ENCODE measurements around the gene POP7. TPM values are rescaled to one million over a fixed set of nuclear protein-coding genes. Genes with fewer than 3 reads are reported as not detected.

Gene POP7
- total and polyA plus RNA-seq, 2 of the 4 experiments (the other 2 are of a cell fraction): 14.9 to 38.0 TPM

- no TSS peak for BruUV-seq (replicated peaks)
- in situ Hi-C loops (cut with MboI; ENCODE audit: low sequenced_read_pairs): loop anchor here (10.0 kb wide), 1 partner anchor 200 kb away; the partner anchor contains the start of gene TSC22D4
These were observed 31.4 kb upstream of the POP7 start for GRCh38 chr7:100674411-100675104.

More at GRCh38 chr7:100674411-100675104, 31.4 kb upstream of the POP7 start:
- Histone ChIP-seq H3K4me2 (ENCODE audit: low read depth, low read length) (peak overlapping the region; percentile 83), H3K27me3 (ENCODE audit: control insufficient read depth, insufficient read depth, low read length) (no peaks in the 10 kb centered on the region), H3K36me3 (ENCODE audit: control insufficient read depth, insufficient read depth, low read length) (peaks cover 30% of the 10 kb centered on the region), H2AK5ac (ENCODE audit: low read depth, low read length) (peak overlapping the region; percentile 94), H3K79me1 (ENCODE audit: low read depth in 1 of 2, low read length in 2 of 2) (peaks cover 13 to 35% of the 10 kb centered on the region in 2 experiments), H3K14ac (replicated peaks; ENCODE audit: low read depth, low read length) (peak overlapping the region; percentile 89), H3K4me1 (ENCODE audit: control insufficient read depth, insufficient read depth, low read length) (peaks cover 4% of the 10 kb centered on the region; the same call in 1 of the 2 replicates), H2BK120ac (ENCODE audit: low read depth, low read length) (peak overlapping the region; percentile 54; the same call in 1 of the 2 replicates), H3K9me3 (ENCODE audit: control insufficient read depth, insufficient read depth, low read length) (no peaks in the 10 kb centered on the region), H3K27ac (ENCODE audit: insufficient read depth, low read length) (peak overlapping the region; percentile 97), H2BK15ac (ENCODE audit: low read depth, low read length) (no peak overlapping the region), H3K23ac (ENCODE audit: low read depth, low read length) (peak overlapping the region; percentile 92), H3K9ac (ENCODE audit: low read depth, low read length) (peak overlapping the region; percentile 90), H3K4me3 (ENCODE audit: insufficient read depth, low read depth, low read length) (peak overlapping the region; percentile 85), H2BK5ac (ENCODE audit: low read depth, low read length, poor library complexity, severe bottlenecking) (peak overlapping the region; percentile 90), H2AK9ac (replicated peaks; ENCODE audit: low read depth, low read length, poor library complexity) (peak overlapping the region; percentile 97), H4K8ac (ENCODE audit: low read depth in 2 of 2, low read length in 2 of 2) (peak overlapping the region; percentile 70 to 74; a peak in 2 of 4 replicates), H3K9me1 (ENCODE audit: insufficient read depth, low read length) (0 out of 2 replicates have a peak, but pooled peaks cover 2% of the 10 kb centered on the region), H3K18ac (ENCODE audit: low read depth, low read length) (no peak overlapping the region; the same call in 1 of the 2 replicates), H4K5ac (ENCODE audit: low read depth, low read length) (no peak overlapping the region), H4K20me1 (ENCODE audit: insufficient read depth, low read length) (peaks cover 38% of the 10 kb centered on the region), H3K56ac (ENCODE audit: extremely low read depth, insufficient read depth, low read length) (peak overlapping the region; percentile 61), H3K4ac (ENCODE audit: low read depth, low read length) (peak overlapping the region; percentile 94), H4K91ac (ENCODE audit: insufficient read depth, low read depth, low read length) (peak overlapping the region; percentile 82; the same call in 1 of the 2 replicates), H2AFZ (replicated peaks; ENCODE audit: low read length, poor library complexity) (peak overlapping the region; percentile 89), H2BK20ac (ENCODE audit: low read depth, low read length) (no peak overlapping the region)
- ChIA-PET POLR2A (ENCODE audit: unreplicated experiment) (no interaction called here), CTCF (no interaction called here)
- TF ChIP-seq RFX5 (IDR thresholded peaks at IDR 0.05; ENCODE audit: low read depth, low read length): no peak
- TF ChIP-seq RAD21 (IDR thresholded peaks at IDR 0.05; ENCODE audit: low read length): no peak
- no peak for TF ChIP-seq CEBPB (IDR thresholded peaks at IDR 0.05; ENCODE audit: low read depth, low read length)
- TF ChIP-seq USF2 (IDR thresholded peaks at IDR 0.05; ENCODE audit: low read depth, low read length): no peak
- no peak for TF ChIP-seq CHD1 (IDR thresholded peaks at IDR 0.05; ENCODE audit: low read depth, low read length)
- no peak for TF ChIP-seq MXI1 (IDR thresholded peaks at IDR 0.05; ENCODE audit: borderline replicate concordance, low read depth, low read length)
- TF ChIP-seq NFE2L2 (IDR thresholded peaks at IDR 0.05; ENCODE audit: low read depth, low read length): no peak
- no peak for TF ChIP-seq RCOR1 (IDR thresholded peaks at IDR 0.05; ENCODE audit: insufficient replicate concordance, low read length)
- DNase-seq (no peak), ATAC-seq (ENCODE audit: low read depth) (no peak)
- dilution Hi-C loops (cut with HindIII; ENCODE audit: low sequenced_read_pairs, unreplicated experiment) (no loop called here), intact Hi-C loops (cut with micrococcal nuclease) (no loop called here)
- WGBS, 2 experiments (ENCODE audit: extremely low coverage in 2 of 2, insufficient read length in 1 of 2): 2% methylated on average over 9 of the region's 43 CpGs; no CpG with 5 or more reads in 1 of the 2 experiments

Measured in IMR-90 (cell line).